Stimulated activated CD8-positive, alpha-beta memory T cell treated with anti-CD3 and anti-CD28 coated beads, Interleukin-2, amount 100 ng/mL, for 1 hour (primary cell): Measurements from ENCODE around the gene CLSTN1.

Experiments used
- DNase-seq, 2 donors: peaks; one replicate each; pipeline ENCODE4 v3.0.0-alpha.2; 2020; ENCODE audit warnings: low read depth in 2 of 2

CLSTN1 gene

GRCh38 chr1:9680828-9681227 lies 142.9 kb downstream of the CLSTN1 start:
- no peak for DNase-seq

GRCh38 chr1:9680091-9680490 lies 143.7 kb downstream of the CLSTN1 start:
- DNase-seq = no peak
